Transverse colon (tissue), 3 donors: ENCODE data around the gene CFAP52.

ENCODE experiments used
- POLR2A ChIP-seq: fragments of 450-650 bp; IDR thresholded peaks from one replicate; pipeline ENCODE4 v1.6.1; 2016; ENCODE audit warnings: antibody characterized with exemption, mild to moderate bottlenecking, moderate library complexity
- TF ChIP-seq, protein P1 (sequence below), 5 experiments: fragments of 200-600 bp in 3 of 5; fragments of 450-650 bp in 2 of 5; sonication (generic) in 3 of 5; IDR thresholded peaks; 1 replicate in 2 of 5; 2 replicates in 3 of 5; pipeline ENCODE4 v1.5.1; 2016 to 2017; ENCODE audit warnings: antibody characterized with exemption in 5 of 5, inconsistent platforms in 3 of 5, mild to moderate bottlenecking in 2 of 5, moderate library complexity in 1 of 5

DNA sequence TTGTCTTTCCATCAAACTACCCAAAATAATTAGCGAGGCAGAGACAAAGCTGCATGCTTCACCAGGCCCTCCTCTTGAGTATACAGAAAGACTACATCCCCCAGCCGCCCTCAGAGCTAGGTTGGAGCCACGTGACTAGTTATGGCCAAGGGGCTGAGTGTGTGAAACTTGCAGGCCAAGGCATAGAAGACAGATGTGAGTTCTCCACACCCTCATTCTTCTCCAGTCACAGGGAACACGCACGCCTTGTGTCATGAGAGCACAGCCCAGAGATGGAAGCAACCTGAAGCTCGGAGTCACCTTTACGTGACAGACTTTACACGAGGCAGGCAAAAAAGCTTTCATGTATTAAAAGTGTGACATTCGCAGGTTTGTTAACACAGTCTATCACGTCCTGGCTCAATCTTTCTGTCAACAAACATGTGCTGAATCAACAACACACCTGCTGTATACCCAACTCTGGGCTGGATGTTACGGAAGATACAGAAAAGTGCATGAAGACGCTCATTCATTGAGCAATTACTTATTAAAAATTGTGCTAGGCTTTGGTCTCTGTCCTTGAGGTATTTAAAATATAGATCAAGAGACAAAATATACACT is 39.2 kb upstream of the CFAP52 start:
- TF ChIP-seq, protein P1, sequence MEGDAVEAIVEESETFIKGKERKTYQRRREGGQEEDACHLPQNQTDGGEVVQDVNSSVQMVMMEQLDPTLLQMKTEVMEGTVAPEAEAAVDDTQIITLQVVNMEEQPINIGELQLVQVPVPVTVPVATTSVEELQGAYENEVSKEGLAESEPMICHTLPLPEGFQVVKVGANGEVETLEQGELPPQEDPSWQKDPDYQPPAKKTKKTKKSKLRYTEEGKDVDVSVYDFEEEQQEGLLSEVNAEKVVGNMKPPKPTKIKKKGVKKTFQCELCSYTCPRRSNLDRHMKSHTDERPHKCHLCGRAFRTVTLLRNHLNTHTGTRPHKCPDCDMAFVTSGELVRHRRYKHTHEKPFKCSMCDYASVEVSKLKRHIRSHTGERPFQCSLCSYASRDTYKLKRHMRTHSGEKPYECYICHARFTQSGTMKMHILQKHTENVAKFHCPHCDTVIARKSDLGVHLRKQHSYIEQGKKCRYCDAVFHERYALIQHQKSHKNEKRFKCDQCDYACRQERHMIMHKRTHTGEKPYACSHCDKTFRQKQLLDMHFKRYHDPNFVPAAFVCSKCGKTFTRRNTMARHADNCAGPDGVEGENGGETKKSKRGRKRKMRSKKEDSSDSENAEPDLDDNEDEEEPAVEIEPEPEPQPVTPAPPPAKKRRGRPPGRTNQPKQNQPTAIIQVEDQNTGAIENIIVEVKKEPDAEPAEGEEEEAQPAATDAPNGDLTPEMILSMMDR (IDR thresholded peaks at IDR 0.05): no peak
- TF ChIP-seq POLR2A: no peak
